Measurements from ENCODE around the gene TINAG. TPM values are rescaled to one million over a fixed set of nuclear protein-coding genes. Genes with fewer than 3 reads are reported as not detected.

TINAG gene
- polyA plus RNA-seq, 1 experiment, result not detected

DNA sequence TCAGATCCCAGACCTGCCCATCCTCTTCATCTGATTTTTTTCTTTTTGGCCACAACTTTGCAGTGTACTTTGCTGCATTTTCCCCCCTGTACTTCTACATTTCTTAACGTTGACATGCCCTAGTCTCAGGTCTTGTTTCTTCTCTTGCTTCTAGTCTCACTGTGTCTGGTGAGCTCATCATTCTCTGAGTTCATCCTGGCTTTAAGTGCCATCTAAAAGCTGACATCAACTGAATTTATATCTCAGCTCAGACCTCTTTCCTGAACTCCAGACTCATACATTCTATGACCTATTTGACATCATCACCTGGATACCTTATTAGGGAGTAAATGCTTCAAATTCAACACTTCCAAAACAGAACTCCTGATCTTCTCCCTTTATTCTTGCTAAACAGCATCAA, 48.9 kb downstream of the TINAG start:
- no peak overlapping the region for H3K4me3 ChIP-seq (ENCODE audit: low read depth, low read length)
- H3K27me3 ChIP-seq (ENCODE audit: control insufficient read depth, insufficient read depth, low read length), result no peaks in the 10 kb centered on the region
- TF ChIP-seq, protein P1, sequence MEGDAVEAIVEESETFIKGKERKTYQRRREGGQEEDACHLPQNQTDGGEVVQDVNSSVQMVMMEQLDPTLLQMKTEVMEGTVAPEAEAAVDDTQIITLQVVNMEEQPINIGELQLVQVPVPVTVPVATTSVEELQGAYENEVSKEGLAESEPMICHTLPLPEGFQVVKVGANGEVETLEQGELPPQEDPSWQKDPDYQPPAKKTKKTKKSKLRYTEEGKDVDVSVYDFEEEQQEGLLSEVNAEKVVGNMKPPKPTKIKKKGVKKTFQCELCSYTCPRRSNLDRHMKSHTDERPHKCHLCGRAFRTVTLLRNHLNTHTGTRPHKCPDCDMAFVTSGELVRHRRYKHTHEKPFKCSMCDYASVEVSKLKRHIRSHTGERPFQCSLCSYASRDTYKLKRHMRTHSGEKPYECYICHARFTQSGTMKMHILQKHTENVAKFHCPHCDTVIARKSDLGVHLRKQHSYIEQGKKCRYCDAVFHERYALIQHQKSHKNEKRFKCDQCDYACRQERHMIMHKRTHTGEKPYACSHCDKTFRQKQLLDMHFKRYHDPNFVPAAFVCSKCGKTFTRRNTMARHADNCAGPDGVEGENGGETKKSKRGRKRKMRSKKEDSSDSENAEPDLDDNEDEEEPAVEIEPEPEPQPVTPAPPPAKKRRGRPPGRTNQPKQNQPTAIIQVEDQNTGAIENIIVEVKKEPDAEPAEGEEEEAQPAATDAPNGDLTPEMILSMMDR (IDR thresholded peaks at IDR 0.05; ENCODE audit: insufficient read depth, low read depth, low read length), result no peak
- CTCF ChIA-PET, result interaction anchor here (0.9 kb wide), 1 partner anchor 9 kb away, joined by 3 read pairs; no protein-coding TSS in a partner anchor
- H3K36me3 ChIP-seq (ENCODE audit: control insufficient read depth, insufficient read depth, low read length), result no peaks in the 10 kb centered on the region
- no peak for DNase-seq (ENCODE audit: low read depth)
- POLR2A ChIA-PET, result no interaction called here

DNA sequence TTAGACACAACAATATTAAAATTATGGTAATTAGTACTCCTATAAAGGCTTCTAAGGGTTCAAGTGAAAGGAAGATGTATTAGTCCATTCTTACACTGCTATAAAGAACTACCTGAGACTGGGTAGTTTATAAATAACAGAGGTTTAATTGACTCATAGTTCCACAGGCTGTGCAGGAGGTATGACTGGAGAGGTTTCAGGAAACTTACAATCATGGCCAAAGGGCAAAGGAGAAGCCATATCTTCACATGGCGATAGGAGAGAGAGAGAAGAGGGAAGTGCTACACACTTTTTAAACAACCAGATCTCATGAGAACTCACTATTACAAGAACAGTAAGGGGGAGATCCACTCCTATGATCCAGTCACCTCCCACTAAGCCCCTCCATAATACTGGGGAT, 52.9 kb downstream of the TINAG start:
- POLR2A ChIA-PET, result no interaction called here
- TF ChIP-seq, protein P1 (IDR thresholded peaks at IDR 0.05; ENCODE audit: insufficient read depth, low read depth, low read length), result no peak
- no peak for DNase-seq (ENCODE audit: low read depth)
- H3K27me3 ChIP-seq (ENCODE audit: control insufficient read depth, insufficient read depth, low read length), result no peaks in the 10 kb centered on the region
- H3K4me3 ChIP-seq (ENCODE audit: low read depth, low read length), result no peak overlapping the region
- CTCF ChIA-PET, result no interaction called here
- no peaks in the 10 kb centered on the region for H3K36me3 ChIP-seq (ENCODE audit: control insufficient read depth, insufficient read depth, low read length)

DNA sequence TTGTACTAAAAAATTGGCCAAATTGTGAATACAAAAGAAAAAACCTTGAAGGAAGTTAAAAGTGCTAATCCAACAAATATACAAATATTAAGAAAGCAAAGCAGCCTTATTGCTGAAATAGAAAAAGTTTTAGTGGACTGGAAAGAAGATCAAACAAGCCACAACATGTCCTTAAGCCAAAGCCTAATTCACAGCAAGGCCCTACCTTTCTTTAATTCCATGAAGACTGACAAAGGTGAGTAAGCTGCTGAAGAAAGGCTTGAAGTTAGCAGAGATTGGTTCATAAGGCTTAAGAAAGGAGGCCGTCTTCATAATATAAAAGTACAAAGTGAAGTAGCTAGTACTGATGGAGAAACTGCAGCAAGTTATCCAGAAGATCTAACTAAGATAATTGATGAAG, 53.5 kb downstream of the TINAG start:
- no peaks in the 10 kb centered on the region for H3K36me3 ChIP-seq (ENCODE audit: control insufficient read depth, insufficient read depth, low read length)
- no peak for DNase-seq (ENCODE audit: low read depth)
- H3K4me3 ChIP-seq (ENCODE audit: low read depth, low read length), result no peak overlapping the region
- ChIA-PET CTCF (no interaction called here), POLR2A (interaction anchor here (0.6 kb wide), 1 partner anchor 200 kb away, joined by 3 read pairs; no protein-coding TSS in a partner anchor)
- H3K27me3 ChIP-seq (ENCODE audit: control insufficient read depth, insufficient read depth, low read length), result no peaks in the 10 kb centered on the region
- TF ChIP-seq, protein P1 (IDR thresholded peaks at IDR 0.05; ENCODE audit: insufficient read depth, low read depth, low read length), result no peak

DNA sequence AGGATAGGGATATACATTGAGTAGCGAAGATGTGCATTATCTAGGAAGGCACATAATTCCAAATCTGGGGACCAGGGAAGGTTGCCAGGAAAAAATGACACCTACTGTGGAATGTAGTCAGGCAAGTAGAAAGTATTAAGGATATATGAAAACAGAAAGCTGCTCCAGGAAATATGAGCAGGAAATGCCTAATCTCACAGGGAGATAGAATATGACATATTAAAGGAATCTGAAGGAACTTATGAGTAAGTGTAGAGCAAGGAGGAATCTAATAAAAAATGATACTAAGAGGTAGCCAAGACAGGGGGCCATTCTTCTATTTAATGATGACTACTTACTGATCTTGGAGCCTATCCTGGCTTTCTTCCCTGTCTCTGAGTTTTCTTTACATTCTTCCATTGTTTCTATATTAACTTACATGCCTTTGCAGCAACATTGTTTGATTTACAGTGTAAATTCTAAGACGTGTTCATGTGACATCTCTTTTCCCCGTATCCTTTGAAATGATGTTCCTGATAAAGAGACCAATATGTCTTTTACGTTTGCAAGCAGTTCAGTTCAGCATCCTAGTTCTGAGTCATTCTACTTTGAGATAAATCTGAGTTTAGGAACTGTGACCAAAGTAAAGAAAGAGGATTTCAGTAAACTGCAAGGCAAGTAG, 58.6 kb downstream of the TINAG start:
- DNase-seq (ENCODE audit: low read depth), result peak; percentile 4
- TF ChIP-seq, protein P1 (IDR thresholded peaks at IDR 0.05; ENCODE audit: insufficient read depth, low read depth, low read length), result no peak
- Histone ChIP-seq H3K36me3 (ENCODE audit: control insufficient read depth, insufficient read depth, low read length) (no peaks in the 10 kb centered on the region), H3K27me3 (ENCODE audit: control insufficient read depth, insufficient read depth, low read length) (no peaks in the 10 kb centered on the region), H3K4me3 (ENCODE audit: low read depth, low read length) (no peak overlapping the region)
- ChIA-PET CTCF (interaction anchor here (0.6 kb wide), 1 partner anchor 362 kb away, joined by 3 read pairs; no protein-coding TSS in a partner anchor), POLR2A (no interaction called here)

DNA sequence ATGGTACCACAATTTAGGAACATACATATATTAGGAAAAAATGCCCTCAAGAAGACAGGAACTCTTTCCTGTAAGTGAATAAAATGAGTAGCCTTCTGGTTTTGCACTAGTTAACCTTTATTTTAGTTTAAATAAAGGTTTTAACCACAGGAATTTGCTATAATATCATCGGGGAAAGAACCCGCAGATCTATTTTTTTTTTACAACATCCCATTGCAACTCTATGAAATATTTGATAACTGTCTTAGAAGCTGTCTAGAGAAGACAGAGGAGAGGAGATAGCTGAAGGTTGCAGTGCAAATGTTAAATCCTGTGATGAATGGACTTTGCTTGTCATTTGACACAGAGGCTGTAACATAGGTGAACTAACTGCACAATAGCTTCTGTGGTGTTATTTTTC, 69.5 kb downstream of the TINAG start:
- no peaks in the 10 kb centered on the region for H3K27me3 ChIP-seq (ENCODE audit: control insufficient read depth, insufficient read depth, low read length)
- DNase-seq (ENCODE audit: low read depth), result no peak
- no peaks in the 10 kb centered on the region for H3K36me3 ChIP-seq (ENCODE audit: control insufficient read depth, insufficient read depth, low read length)
- no peak overlapping the region for H3K4me3 ChIP-seq (ENCODE audit: low read depth, low read length)
- POLR2A ChIA-PET, result no interaction called here
- TF ChIP-seq, protein P1 (IDR thresholded peaks at IDR 0.05; ENCODE audit: insufficient read depth, low read depth, low read length), result no peak
- CTCF ChIA-PET, result no interaction called here
